Activated CD8-positive, alpha-beta memory T cell treated with anti-CD3 and anti-CD28 coated beads for 36 hours (primary cell): ENCODE measurements around the gene CHST2. TPM values are rescaled to one million over a fixed set of nuclear protein-coding genes. Genes with fewer than 3 reads are reported as not detected.

Source experiments
- CTCF ChIA-PET: fragments of 350-600 bp; sonication (Branson Sonifier 250); formaldehyde crosslinking; loops from one replicate; lab custom pipeline; 2021; ENCODE audit warnings: antibody characterized with exemption; lab: Charles Lee
- POLR2A ChIA-PET: fragments of 350-600 bp; sonication (Branson Sonifier 250); formaldehyde crosslinking; loops from one replicate; lab custom pipeline; 2021; ENCODE audit warnings: antibody characterized with exemption; lab: Charles Lee
- total RNA-seq, 2 experiments: library from RNA; stranded (reverse); gene quantifications; one replicate each; pipeline ENCODE4 v1.2.3, GENCODE V29; 2021

The CHST2 gene
- total RNA-seq, 2 experiments from 2014 or later, result 4.0 to 4.3 TPM

DNA sequence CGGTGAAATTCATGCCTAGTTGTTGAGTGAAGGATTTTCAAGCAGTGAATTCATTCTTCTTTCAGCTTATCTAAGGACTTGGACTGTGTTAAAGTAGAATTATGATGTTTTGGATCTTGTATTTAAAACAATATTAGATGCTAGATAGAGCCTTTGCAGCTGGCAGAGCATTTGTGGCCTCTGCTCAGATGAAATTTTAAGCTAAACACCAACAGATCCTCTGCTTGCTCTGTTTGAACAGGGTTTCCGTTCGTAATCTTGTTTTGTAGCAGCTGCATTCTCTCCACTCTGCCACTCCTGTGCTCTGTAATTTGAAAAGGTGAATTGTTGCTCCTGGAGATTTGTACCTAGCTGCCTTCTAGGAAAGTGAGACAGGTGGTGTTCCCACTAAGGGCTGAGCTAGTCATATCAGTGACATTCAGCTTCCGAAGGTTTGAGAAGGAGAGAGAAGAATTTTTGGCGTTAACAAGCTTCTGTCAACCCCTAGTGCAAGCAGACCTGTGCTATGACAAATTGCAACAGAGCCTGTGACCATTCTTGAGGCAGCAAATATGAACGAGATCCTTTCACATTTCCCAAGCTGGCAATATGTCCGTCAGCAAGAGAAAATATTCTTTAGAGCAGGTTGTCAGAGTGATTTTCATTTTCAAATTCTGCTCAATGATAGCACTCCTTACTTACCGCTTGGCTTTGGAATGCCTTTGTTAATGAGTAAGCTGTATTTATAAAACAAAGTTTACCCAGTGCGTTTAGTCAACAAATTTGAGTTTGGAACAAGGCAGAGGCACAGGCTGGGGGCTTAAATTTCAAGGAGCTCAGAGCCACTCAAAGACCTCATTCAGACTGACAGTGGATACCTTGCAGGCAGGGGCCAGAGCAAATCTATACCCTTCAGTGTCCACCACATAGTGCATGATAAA lies 5.3 kb downstream of the CHST2 start:
- ChIA-PET CTCF (no interaction called here), POLR2A (no interaction called here)

DNA sequence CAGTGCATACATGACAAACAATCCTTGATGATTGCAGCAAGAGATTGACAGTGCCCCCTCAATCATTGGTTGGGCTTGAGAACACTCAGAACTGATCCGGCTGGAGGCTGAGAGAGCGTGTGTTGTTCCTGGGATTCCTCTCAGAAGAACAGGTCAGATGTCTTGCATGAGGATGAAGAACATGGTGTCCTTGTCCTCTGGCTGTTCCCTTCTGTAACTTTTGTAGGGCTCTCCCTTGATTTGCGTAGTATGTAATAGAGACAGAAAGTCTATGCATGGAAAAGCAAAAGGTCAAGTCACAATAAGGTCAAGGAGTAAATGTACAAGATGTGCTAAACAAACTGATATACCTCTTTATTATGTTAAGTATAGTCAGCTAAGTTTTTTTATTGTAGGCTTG lies 8.2 kb downstream of the CHST2 start:
- ChIA-PET CTCF (no interaction called here), POLR2A (no interaction called here)

DNA sequence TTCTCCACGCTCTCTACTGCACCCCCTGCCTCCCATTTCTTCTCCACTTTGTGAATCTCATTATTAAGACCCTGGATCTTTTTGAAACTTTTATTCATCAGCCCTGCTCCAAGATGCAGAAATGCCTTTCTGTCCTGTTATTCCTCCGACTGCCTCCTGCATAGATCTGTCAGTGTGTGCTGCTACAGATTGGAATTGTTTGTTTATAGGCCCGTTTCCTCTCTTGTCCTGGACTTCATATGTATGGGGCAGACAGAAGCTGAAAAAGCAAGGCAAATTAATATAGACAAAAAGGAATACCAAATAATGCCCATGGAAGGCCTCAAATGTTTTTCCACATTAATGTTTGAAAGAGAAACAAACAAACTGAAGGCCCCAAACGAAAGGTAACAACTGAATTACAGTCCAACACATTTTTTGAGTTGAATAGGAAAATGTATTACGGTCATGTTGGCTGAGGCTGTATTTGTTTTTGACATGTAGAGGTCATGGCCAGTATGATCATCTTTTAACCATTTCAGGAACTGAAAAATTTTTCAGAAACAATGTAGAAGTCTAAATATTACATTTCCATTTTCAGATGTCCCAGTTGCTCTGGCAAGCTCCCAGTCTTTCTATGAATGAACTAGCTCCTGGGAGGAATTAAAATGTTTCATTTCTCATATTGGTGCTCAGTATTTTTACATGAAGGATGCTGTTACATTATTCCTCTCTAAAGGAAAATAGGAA lies 8.8 kb downstream of the CHST2 start:
- CTCF ChIA-PET, result no interaction called here
- POLR2A ChIA-PET, result no interaction called here

DNA sequence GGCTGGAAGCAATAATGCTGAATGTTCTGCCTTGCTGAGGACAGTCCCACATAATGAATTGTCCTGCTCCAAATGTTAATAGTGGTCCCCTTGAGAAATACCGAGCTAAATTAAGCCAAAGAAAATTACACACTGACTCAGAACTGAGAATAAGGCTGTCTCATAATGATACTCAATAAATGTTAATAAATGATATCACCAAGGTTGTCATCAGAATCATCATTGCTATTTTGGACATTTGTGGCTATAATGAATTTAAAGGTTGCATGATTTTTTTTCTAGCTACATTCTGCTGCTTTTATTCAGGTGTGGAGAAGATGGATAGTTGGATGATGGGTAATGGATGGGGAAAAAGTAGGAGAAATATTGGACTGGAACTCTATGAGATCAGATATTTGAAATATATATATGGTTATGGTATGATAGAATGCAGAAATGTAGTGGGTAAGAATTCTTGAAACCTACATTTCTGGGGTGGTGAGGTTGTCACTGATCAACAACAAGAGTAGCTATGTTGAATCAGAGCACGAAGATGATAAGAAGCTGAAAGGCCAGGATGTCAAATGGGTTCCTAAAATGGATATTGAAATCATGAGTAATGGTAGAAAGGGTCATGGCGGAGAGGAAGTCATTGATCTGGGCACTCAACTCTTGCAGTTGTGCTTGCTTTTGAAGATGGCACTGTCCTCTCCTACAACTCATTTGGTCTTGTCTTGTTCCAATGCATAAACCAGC lies 12.8 kb downstream of the CHST2 start:
- ChIA-PET CTCF (no interaction called here), POLR2A (no interaction called here)

DNA sequence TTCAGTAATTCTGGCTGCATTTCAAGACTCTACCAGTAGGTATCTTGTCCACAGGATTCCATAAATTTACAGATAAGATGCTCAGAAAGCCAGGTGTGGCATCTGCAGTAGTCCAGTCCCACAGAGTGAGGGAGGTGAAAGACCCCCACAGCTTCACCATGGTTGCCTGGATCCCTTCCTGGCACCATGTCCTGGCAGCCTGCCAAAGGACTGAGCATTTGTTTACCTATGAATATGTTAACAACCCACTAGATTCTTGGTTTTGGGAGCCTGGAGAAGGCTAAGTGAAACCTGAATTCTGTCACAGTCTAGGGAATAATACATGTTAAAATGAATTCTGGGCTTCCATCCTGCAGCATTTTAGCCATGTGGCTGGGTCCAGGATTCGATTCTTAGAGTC lies 14.9 kb downstream of the CHST2 start:
- ChIA-PET POLR2A (no interaction called here), CTCF (no interaction called here)

DNA sequence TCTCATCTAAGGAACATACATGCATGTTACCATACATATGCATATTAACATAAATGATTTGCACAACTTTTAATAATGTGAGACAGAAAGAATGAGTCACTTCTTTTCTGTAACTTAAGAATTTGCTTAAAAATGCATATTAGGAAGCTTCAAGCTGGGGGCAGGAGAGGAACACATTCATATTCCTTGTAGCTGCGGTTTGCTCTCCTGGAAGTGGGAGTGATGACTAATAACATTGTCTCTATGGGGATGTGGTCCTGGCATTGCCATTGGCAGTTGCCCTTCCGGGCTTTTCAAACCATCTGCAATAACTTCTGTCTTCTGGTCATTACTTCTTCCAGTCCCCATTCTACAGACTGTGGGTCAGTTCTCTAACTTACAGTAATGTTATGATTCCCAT lies 15.6 kb downstream of the CHST2 start:
- ChIA-PET POLR2A (no interaction called here), CTCF (no interaction called here)

DNA sequence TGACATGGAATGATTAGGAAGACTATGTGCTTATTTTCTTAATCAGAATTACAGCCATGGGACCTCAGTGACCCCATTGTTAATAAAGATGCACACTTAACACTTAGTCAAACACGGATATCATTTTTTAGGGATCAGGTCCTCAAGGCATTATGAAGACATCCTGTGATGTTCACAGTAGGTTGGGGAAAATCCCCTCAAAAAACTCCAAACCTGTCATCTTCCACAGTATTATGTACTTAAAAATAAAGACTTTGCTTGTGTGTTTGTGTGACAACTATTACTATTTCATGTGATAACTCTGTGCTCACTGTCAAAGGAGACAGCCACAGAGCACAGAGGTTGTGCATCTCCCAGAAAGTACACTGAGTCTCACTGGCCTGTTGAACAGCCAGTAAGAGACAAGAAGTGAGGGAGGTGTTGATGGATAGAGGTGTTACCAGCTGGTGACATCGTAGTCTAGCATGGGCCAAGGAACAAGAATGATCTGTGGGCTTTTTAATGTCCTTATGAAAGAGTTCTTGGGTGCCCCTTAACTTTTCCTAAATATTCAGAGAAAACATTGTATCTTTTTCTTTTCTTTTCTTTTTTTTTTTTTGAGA lies 18.0 kb downstream of the CHST2 start:
- ChIA-PET CTCF (no interaction called here), POLR2A (no interaction called here)

DNA sequence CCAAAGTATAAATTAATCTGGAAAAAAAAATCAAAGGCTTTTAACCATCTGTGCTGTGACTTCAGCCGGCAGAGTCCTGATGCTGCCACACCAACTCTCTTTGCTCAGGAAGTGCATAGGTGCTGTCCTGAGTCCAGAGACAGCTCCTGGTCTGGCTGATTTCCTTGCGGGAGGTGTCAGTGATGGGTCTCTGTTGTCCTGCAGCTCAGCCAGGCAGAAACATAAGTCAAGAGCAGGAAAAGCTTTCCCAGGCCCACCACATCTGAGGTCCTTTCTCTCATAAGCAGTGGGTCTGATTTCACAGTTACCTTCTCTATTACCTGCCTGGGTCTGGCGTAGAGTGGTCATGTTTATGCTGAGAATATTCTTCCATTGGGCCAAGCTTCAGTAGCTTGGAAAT lies 19.4 kb downstream of the CHST2 start:
- ChIA-PET POLR2A (no interaction called here), CTCF (no interaction called here)

DNA sequence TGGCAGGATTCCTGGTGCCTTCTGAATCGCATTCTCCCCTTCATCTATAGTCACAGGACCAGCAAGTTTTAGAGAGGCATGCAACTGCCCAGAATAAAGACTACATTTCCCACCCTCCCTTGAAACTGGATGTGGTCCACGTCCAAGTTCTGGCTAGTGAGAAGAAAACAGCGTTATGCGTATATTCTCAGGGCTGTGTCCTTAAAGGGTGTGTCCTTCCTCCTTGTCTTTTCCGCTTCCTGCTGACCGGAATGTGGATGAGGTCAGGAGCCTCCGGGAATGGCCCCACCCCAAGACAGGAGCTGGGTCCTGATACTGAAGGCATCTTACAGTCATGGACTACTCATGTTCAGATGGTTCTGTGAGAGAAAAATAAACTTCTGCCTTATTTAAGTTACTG lies 20.2 kb downstream of the CHST2 start:
- POLR2A ChIA-PET, result no interaction called here
- CTCF ChIA-PET, result no interaction called here

DNA sequence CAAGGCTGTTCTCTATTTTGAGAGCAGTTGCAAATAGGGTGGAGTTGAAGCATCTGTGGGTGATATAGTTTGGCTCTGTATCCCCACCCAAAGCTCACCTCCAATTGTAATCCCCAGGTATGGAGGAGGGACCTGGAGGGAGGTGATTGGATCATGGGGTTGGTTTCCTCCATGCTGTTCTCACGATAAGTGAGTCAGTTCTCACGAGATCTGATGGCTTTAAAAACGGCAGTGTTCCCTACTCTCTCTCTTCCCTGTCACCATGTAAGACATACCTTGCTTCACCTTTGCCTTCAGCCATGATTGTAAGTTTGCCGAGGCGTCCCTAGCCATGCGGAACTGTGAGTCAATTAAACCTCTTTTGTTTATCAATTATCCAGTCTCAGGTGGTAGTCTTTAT lies 21.0 kb downstream of the CHST2 start:
- CTCF ChIA-PET, result no interaction called here
- POLR2A ChIA-PET, result no interaction called here

DNA sequence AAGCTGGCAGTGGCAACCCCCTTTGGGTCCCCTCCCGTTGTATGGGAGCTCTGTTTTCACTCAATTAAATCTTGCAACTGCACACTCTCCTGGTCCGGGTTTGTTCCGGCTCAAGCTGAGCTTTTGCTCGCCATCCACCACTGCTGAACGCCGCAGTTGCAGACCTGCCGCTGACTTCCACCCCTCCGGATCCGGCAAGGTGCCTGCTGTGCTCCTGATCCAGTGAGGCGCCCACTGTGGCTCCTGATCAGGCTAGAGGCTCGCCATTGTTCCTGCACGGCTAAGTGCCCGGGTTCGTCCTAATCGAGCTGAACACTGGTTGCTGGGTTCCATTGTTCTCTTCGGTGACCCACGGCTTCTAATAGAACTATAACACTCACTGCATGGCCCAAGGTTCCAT lies 22.8 kb downstream of the CHST2 start:
- CTCF ChIA-PET, result no interaction called here
- POLR2A ChIA-PET, result no interaction called here

DNA sequence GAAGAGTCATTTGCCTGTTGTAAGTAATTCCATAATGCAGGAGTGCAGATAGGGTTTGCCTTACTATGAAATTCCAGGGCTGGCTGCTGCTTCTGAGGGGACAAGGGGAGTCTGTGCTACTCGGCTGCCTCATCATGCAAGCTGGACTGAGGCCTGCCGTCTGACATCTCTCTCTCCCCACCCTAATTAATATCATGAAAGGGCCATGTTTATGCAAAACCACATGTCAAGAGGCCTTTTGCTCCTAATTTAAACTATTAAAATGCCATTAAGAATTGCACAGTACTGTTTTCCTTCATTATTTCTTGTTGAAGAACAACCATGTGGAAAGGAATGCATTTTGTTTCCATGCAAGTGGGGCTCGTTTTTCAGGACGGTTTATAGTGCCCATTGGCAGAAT lies 26.3 kb downstream of the CHST2 start:
- CTCF ChIA-PET, result interaction anchor here (0.7 kb wide), 1 partner anchor 100 kb away, joined by 3 read pairs; no protein-coding TSS in a partner anchor
- POLR2A ChIA-PET, result no interaction called here

DNA sequence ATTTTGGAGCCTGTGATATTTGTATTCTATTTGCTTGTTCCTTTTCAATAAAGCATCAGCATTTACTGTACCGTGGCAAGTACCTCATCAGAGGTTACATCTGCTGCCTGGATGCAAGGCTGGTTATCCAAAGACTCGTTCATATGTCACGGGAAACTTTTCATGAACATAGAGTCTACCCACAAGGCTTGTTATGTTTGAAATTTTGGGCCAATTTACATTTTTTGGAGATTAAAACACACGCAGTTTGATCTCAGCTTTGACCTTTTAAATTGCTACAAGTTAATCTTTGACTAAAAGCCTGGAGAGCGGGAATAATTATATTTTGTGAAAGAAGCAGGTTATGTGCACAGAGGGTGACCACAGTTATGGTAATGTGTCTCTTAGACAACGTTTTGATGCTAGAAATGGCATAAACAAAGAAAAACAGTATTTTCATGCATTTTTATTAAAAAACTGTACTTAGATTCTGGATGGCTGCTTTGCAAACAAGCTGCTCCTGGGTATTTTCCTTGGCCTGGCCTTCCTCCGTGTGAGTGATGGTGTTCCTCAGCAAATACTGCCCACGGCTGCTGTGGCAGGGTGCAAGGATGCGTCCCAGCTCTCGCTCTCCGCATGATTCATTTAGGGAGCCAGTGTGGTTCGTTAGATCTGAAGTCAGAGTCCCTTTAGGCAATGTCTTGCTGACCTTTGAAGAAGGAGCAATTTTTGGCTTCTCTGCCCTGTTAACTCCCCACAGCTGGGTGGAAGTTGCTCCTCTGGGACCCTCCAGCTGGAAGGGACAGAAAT lies 27.1 kb downstream of the CHST2 start:
- POLR2A ChIA-PET, result no interaction called here
- CTCF ChIA-PET, result no interaction called here

DNA sequence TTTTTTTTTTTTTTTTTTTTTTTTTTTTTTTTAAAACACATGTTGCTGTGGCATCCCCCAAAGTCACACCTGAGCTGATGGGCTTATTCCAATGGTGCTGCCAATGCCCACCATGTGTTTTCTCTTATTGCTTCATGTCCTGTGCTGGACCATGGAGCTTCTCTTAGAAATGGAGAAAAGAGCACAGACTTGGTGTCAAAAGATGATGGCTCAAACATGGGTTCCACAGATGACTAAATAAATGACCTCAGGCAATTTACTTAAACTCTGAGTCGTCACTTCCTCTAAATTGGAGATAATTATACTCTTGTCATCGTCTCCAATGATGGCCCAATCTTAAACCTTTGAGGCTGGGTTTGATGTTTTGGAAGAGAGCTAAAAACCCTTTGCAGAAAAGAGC lies 28.1 kb downstream of the CHST2 start:
- ChIA-PET CTCF (no interaction called here), POLR2A (no interaction called here)

DNA sequence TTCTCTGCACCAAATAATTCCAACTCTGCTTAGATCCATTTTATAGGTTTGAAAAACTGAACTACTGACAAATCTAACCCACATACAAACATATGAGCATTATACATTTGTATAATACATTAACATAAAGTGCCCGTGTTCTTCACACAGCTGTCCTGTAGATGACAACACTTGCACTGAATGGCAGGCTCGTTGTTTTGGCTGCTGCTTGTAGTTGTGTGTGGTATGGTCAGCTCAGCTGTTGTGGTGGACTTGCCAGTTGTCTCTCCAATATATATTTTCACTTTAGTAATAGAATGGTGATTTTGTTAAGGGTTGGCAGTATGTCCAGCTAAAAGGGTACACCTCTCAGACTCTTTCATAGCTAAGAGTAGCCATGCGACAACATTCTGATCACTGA lies 30.5 kb downstream of the CHST2 start:
- POLR2A ChIA-PET, result no interaction called here
- CTCF ChIA-PET, result no interaction called here

DNA sequence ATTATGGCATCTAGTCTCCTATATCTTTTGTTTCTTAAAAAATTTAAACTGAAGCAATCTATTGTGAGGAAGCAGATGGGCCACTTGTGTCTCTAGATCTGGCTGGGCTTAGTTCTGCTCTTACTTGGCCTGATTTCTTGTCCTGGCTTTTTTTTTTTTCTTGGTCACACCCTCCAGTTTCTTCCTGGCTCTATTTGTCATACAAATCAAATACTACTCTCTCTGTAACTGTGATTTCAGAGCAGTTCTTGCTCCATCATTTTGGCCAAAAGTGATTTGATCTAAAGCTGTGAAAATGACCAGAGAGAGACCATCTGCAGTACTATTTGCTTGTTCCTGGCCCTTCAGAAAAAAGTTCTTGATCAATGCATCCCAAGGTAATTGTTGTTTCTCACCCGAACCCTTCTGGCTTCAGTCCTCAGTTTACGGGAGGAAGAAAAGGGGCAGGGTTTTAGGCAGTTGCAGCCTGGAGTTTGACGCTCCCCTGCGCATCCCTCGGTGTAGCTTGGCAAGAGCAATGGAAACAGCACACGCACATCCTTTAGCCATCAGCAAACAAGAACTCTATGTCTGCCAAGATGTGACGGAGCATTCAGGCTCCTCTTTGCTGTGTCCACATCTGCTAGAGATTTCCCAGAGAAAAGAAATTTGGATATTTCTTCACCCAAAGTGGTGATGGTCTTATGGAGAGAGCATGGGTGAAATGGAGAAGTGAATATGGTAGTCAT lies 31.6 kb downstream of the CHST2 start:
- CTCF ChIA-PET, result interaction anchor here (0.7 kb wide), 1 partner anchor 270 kb away, joined by 3 read pairs; no protein-coding TSS in a partner anchor
- POLR2A ChIA-PET, result no interaction called here

DNA sequence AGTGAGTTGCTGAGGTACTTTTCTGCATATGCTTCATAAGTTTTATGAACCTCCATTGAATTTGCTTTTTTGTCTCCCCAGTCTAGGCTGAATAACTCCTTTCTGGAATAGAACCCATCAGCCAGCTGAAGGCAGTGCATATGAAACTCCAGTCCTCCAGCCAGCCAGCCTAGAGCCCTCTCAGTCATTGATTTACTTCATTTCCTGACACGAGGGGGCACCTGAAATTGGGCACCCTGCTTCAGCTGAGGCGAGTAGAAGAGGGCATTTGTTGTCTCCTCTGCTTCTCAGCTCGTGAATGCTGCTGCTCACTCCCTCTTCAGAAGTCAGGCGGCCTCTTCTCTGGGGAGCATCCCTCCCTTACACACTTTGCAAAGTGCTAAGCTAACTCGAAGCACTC lies 32.5 kb downstream of the CHST2 start:
- ChIA-PET POLR2A (no interaction called here), CTCF (no interaction called here)

DNA sequence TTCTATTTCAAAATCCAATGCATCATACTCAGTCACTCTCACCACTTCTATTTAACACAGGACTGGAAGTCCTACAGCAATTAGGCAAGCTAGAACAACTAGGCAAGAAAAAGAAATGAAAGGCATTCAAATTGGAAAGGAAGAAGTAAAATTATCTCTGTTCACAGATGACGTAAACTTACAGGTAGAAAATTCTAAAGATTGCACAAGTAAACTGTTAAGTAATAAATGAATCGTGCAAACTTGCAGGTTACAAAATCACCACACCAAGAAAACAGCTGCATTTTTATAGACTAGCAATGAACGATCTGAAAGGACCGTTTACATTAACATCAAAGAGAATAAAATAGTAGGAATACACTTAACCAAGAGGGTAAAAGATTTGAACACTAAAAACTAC lies 36.2 kb downstream of the CHST2 start:
- POLR2A ChIA-PET, result no interaction called here

More for the DNA sequence above, 36.2 kb downstream of the CHST2 start:
- CTCF ChIA-PET, result no interaction called here
